Astrocyte (in vitro differentiated cells and primary cell): Measurements from ENCODE around the gene KANK4. TPM values are rescaled to one million over a fixed set of nuclear protein-coding genes. Genes with fewer than 3 reads are reported as not detected.

Source experiments
- DNase-seq: peaks from one replicate; pipeline ENCODE4 v3.0.0-alpha.2; 2010; ENCODE audit warnings: low read depth
- FAIRE-seq: peaks from 2 replicates; lab custom pipeline; 2011; peaks lifted over from hg19 to GRCh38; lab: Jason Lieb, UNC
- H2AFZ ChIP-seq: 2 replicates; pipeline ENCODE4 v1.6.0; 2012; ENCODE audit warnings: low read depth, low read length, inconsistent platforms
- H3K27ac ChIP-seq: 2 replicates; pipeline ENCODE4 v1.5.1; 2011; ENCODE audit warnings: low read depth, low read length, inconsistent platforms
- H3K27me3 ChIP-seq: 2 replicates; pipeline ENCODE4 v1.6.0; 2011; ENCODE audit warnings: low read length, inconsistent platforms; ENCODE audit not compliant: insufficient read depth
- H3K36me3 ChIP-seq: 2 replicates; pipeline ENCODE4 v1.5.1; 2011; ENCODE audit warnings: low read length, inconsistent platforms; ENCODE audit not compliant: insufficient read depth
- H3K4me1 ChIP-seq: 2 replicates; pipeline ENCODE4 v1.5.1; 2011; ENCODE audit warnings: low read length, inconsistent platforms; ENCODE audit not compliant: insufficient read depth
- H3K4me2 ChIP-seq: 2 replicates; pipeline ENCODE4 v1.6.0; 2012; ENCODE audit warnings: low read length, inconsistent platforms
- H3K4me3 ChIP-seq: 2 replicates; pipeline ENCODE4 v1.5.1; 2011; ENCODE audit warnings: low read depth, mild to moderate bottlenecking, low read length, inconsistent platforms; ENCODE audit not compliant: insufficient read depth
- H3K79me2 ChIP-seq: 2 replicates; pipeline ENCODE4 v1.6.0; 2012; ENCODE audit warnings: mild to moderate bottlenecking, low read length, inconsistent platforms; ENCODE audit not compliant: insufficient read depth
- H3K9ac ChIP-seq: 2 replicates; pipeline ENCODE4 v1.6.0; 2012; ENCODE audit warnings: mild to moderate bottlenecking, low read length, inconsistent platforms
- H3K9me3 ChIP-seq: 2 replicates; pipeline ENCODE4 v1.5.1; 2012; ENCODE audit warnings: low read depth, mild to moderate bottlenecking, low read length, inconsistent platforms; ENCODE audit not compliant: insufficient read depth
- H4K20me1 ChIP-seq: 2 replicates; pipeline ENCODE4 v1.6.0; 2012; ENCODE audit warnings: low read length, inconsistent platforms; ENCODE audit not compliant: insufficient read depth
- H3K27ac Mint-ChIP-seq: one replicate; pipeline ENCODE4 v1.8.0; 2021; ENCODE audit warnings: mild to moderate bottlenecking, mixed read lengths; ENCODE audit not compliant: unreplicated experiment
- H3K27me3 Mint-ChIP-seq: one replicate; pipeline ENCODE4 v1.8.0; 2021; ENCODE audit warnings: low read depth, mixed read lengths; ENCODE audit not compliant: unreplicated experiment
- H3K36me3 Mint-ChIP-seq: one replicate; pipeline ENCODE4 v1.8.0; 2021; ENCODE audit warnings: low read depth, mixed read lengths; ENCODE audit not compliant: unreplicated experiment
- H3K4me1 Mint-ChIP-seq: one replicate; pipeline ENCODE4 v1.8.0; 2021; ENCODE audit warnings: low read depth, mixed read lengths; ENCODE audit not compliant: unreplicated experiment
- H3K4me3 Mint-ChIP-seq: one replicate; pipeline ENCODE4 v1.8.0; 2021; ENCODE audit warnings: mild to moderate bottlenecking, moderate library complexity, mixed read lengths; ENCODE audit not compliant: unreplicated experiment
- H3K9me3 Mint-ChIP-seq: one replicate; pipeline ENCODE4 v1.8.0; 2021; ENCODE audit warnings: mild to moderate bottlenecking, mixed read lengths; ENCODE audit not compliant: unreplicated experiment
- EZH2 ChIP-seq: IDR thresholded peaks from 2 replicates; pipeline ENCODE4 v1.6.1; 2012; ENCODE audit warnings: mild to moderate bottlenecking, low read length, inconsistent platforms; ENCODE audit not compliant: insufficient read depth
- total RNA-seq: library from RNA; stranded (reverse); gene quantifications from 2 replicates; pipeline ENCODE4 v1.2.1, GENCODE V29; 2021
- TF ChIP-seq, protein P1 (sequence below): IDR thresholded peaks from 2 replicates; pipeline ENCODE4 v1.5.1; 2011; ENCODE audit warnings: low read depth, mild to moderate bottlenecking, inconsistent platforms, low read length, moderate library complexity; ENCODE audit not compliant: insufficient read depth

Gene KANK4
- total RNA-seq, 1 donor from 2014 or later = 8.5 TPM

- Histone ChIP-seq H3K79me2 (no peaks in the 10 kb centered on the region), H2AFZ (no peak overlapping the region), H4K20me1 (no peaks in the 10 kb centered on the region), H3K9ac (no peak overlapping the region), H3K4me2 (peak overlapping the region; percentile 14), H3K4me1 (peaks cover 18% of the 10 kb centered on the region), H3K27ac (peak overlapping the region; percentile 28), H3K9me3 (no peaks in the 10 kb centered on the region), H3K27me3 (no peaks in the 10 kb centered on the region), H3K36me3 (no peaks in the 10 kb centered on the region), H3K4me3 (no peak overlapping the region)
- DNase-seq (peak; percentile 92), FAIRE-seq (peak; percentile 47)
- no peaks in the 10 kb centered on the region for H3K36me3 Mint-ChIP-seq
- H3K9me3 Mint-ChIP-seq = peaks cover 3% of the 10 kb centered on the region
- H3K4me3 Mint-ChIP-seq = no peak overlapping the region
- H3K27ac Mint-ChIP-seq = peak overlapping the region; percentile 95
- no peaks in the 10 kb centered on the region for H3K27me3 Mint-ChIP-seq
- TF ChIP-seq EZH2 = no peak
- TF ChIP-seq, protein P1, sequence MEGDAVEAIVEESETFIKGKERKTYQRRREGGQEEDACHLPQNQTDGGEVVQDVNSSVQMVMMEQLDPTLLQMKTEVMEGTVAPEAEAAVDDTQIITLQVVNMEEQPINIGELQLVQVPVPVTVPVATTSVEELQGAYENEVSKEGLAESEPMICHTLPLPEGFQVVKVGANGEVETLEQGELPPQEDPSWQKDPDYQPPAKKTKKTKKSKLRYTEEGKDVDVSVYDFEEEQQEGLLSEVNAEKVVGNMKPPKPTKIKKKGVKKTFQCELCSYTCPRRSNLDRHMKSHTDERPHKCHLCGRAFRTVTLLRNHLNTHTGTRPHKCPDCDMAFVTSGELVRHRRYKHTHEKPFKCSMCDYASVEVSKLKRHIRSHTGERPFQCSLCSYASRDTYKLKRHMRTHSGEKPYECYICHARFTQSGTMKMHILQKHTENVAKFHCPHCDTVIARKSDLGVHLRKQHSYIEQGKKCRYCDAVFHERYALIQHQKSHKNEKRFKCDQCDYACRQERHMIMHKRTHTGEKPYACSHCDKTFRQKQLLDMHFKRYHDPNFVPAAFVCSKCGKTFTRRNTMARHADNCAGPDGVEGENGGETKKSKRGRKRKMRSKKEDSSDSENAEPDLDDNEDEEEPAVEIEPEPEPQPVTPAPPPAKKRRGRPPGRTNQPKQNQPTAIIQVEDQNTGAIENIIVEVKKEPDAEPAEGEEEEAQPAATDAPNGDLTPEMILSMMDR = no peak
- peaks cover 30% of the 10 kb centered on the region for H3K4me1 Mint-ChIP-seq
Measured at GRCh38 chr1:62325681-62326080, 6.4 kb upstream of the KANK4 start.

DNA sequence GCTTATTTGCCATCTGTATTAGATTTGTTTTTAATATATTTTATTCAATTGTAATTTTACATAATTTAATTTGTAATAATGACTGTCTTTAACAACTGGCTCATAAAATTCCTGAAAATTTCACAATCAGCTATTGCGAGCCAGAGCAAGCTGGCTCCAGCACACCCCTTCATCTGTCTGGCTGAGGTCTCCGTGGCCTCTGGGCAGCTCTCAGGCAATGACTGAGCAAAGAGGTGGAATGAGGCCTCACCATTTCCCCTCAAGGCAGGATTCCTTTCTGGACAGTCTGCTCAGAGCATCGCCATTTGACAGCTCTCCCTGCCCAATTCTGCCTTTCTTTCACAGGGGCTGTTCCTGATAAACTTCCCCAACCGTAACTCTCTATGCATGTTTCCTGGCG, 5.8 kb upstream of the KANK4 start:
- H3K4me2 ChIP-seq = peak overlapping the region; percentile 14
- H3K9ac ChIP-seq = no peak overlapping the region
- Mint-ChIP-seq H3K27me3 (peaks cover 4% of the 10 kb centered on the region), H3K36me3 (no peaks in the 10 kb centered on the region), H3K4me3 (peak overlapping the region; percentile 27), H3K4me1 (peaks cover 26% of the 10 kb centered on the region), H3K27ac (peak overlapping the region; percentile 95), H3K9me3 (peaks cover 3% of the 10 kb centered on the region)
- no peaks in the 10 kb centered on the region for H3K9me3 ChIP-seq
- no peak overlapping the region for H3K4me3 ChIP-seq
- H3K79me2 ChIP-seq = no peaks in the 10 kb centered on the region
- DNase-seq (peak; percentile 78), FAIRE-seq (no peak)
- H3K27ac ChIP-seq = peak overlapping the region; percentile 28
- H3K4me1 ChIP-seq = peaks cover 18% of the 10 kb centered on the region
- TF ChIP-seq EZH2 = no peak
- TF ChIP-seq, protein P1 = no peak
- H4K20me1 ChIP-seq = no peaks in the 10 kb centered on the region
- no peaks in the 10 kb centered on the region for H3K27me3 ChIP-seq
- no peaks in the 10 kb centered on the region for H3K36me3 ChIP-seq
- no peak overlapping the region for H2AFZ ChIP-seq

DNA sequence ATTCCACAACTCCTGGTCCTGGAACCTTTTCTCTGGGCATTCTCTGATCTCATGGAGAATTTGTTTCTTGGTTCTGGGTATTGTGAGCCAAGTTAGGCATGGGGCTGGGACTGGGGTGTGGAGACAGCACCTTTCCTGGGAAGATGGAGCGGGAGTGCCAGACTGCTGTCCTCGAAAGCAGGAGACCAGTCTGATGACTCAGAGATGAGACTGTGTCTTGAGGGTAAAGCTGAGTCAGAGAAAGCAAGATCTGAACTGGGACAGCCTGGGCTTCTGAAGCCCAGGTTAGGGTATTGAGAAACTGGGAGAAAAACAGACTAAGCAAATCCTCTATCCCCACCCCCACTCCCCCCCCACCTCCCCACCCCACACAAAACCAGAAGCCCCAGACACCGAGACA, 2.2 kb upstream of the KANK4 start:
- H2AFZ ChIP-seq = no peak overlapping the region
- H3K4me1 ChIP-seq = peaks cover 23% of the 10 kb centered on the region
- H3K79me2 ChIP-seq = no peaks in the 10 kb centered on the region
- no peaks in the 10 kb centered on the region for H3K36me3 ChIP-seq
- peak; percentile 72 for FAIRE-seq
- no peak overlapping the region for H3K4me3 ChIP-seq
- peak; percentile 84 for DNase-seq
- peaks cover 24% of the 10 kb centered on the region for H3K4me1 Mint-ChIP-seq
- no peaks in the 10 kb centered on the region for H3K9me3 ChIP-seq
- H3K27me3 ChIP-seq = peaks cover 33% of the 10 kb centered on the region
- peak overlapping the region; percentile 93 for H3K27ac Mint-ChIP-seq
- H3K36me3 Mint-ChIP-seq = no peaks in the 10 kb centered on the region
- H3K27ac ChIP-seq = no peak overlapping the region
- no peak overlapping the region for H3K4me3 Mint-ChIP-seq
- peak overlapping the region; percentile 40 for H3K4me2 ChIP-seq
- H3K9ac ChIP-seq = no peak overlapping the region
- H3K9me3 Mint-ChIP-seq = peaks cover 3% of the 10 kb centered on the region
- peaks cover 11% of the 10 kb centered on the region for H3K27me3 Mint-ChIP-seq
- TF ChIP-seq, protein P1 = no peak
- no peak for TF ChIP-seq EZH2
- no peaks in the 10 kb centered on the region for H4K20me1 ChIP-seq
